ENCODE measurements around the gene CMTM5.
A peak's percentile ranks its signal among the peaks of the same experiment; 100 is the strongest.

The CMTM5 gene, protein sequence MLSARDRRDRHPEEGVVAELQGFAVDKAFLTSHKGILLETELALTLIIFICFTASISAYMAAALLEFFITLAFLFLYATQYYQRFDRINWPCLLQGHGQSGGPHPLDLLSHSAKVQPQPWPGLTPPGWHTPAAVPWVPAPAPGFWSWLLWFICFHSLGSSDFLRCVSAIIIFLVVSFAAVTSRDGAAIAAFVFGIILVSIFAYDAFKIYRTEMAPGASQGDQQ

DNA sequence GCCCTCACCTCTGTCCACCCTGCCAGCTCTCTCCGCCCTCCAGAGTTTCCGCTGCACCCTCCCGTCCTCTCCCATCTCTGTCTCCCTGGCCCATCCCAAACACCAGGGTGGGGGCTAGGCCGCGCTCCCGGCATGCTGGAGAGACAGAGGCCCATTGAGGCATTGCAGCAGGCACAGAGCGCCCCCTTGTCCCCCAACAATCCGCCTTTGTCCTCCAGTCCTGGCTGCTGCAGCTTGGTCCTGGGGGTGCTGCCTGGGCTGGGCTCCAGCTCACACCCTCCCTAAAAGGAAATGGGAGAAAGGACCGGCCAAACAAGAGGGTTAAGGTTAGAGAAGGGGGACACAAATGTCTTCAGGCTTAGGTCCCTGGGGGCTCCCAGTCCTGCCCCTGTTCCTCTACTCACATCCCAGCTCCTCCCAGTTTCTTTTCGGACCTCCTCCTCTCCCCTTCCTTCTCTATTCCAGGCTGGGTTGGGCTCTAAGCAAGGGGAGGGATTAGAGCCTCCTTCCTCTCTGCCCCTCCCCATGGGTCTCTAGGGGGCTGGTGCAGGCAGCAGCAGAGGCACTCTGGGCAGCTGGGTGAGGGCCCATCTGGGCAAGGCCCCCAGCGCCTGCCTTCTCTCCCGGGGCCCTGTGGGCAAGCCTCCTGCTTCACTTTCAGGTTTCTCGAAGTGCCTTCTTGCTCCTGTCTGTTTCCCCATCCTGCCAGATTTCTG is at the start of gene CMTM5:
Gene CMTM5, plus strand, starts transcription at position 565 of the 716 bp plus-strand sequence. CDS start 206 bp downstream, outside the sequence.
- Histone ChIP-seq H3K4me3 (ENCODE audit: low read length) (no peak within 1 kb of the TSS), H3K27me3 (replicated peaks; ENCODE audit: control insufficient read depth, insufficient read depth, low read length) (peaks cover 61% of the 10 kb centered on the region)
- no peak for DNase-seq (ENCODE audit: low read depth)

DNA sequence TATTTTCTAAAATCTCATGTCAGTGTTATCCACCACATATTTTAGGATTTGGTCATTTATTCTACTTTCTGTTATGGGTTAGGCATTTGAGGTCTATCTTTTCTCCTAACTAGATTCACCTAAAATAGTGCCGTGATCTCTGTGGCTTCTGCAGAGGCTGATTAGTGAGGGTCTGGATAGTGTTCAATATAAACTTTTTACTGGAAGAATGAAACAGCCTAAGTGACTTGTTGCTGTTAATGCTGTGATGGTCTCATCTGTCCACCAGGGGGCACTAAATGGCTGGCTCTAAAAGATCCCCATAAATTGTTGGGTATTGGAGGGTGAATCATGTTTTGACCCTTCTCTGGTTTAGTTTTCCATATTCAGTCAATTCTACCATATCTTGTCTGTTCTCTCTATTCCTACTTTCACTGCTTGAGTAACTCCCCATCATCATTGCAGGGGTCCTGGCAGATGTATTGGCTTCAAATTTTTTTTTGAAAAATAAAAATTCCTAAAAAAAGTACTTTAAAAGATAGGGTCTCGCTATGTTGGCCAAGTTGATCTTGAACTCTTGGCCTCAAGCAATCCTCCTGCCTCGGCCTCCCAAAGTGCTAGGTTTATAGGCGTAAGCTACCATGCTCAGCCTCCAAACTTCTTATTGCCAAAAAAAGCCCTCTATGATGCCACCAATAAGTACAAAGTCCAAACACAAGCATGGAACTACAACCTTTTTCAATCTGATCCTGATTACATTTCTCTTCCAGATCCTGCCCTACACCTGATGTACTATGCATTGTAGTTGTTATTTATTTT is 48.7 kb upstream of the CMTM5 start:
- Histone ChIP-seq H3K27me3 (replicated peaks; ENCODE audit: control insufficient read depth, insufficient read depth, low read length) (peaks cover 6% of the 10 kb centered on the region), H3K9me3 (ENCODE audit: control insufficient read depth, low read length) (no peaks in the 10 kb centered on the region), H3K9ac (ENCODE audit: low read length) (no peak overlapping the region), H3K36me3 (ENCODE audit: control insufficient read depth, insufficient read depth, low read length, severe bottlenecking) (peaks cover 32% of the 10 kb centered on the region), H3K4me3 (ENCODE audit: low read length) (no peak overlapping the region), H3K4me1 (ENCODE audit: control insufficient read depth, insufficient read depth, low read length) (peaks cover 12% of the 10 kb centered on the region)
- DNase-seq (ENCODE audit: low read depth) = peak; percentile 92

More for the DNA sequence above, at the start of gene CMTM5:
- H3K9ac ChIP-seq (ENCODE audit: low read length) = no peak within 1 kb of the TSS
- no peaks in the 10 kb centered on the region for H3K36me3 ChIP-seq (ENCODE audit: control insufficient read depth, insufficient read depth, low read length, severe bottlenecking)
- no peaks in the 10 kb centered on the region for H3K4me1 ChIP-seq (ENCODE audit: control insufficient read depth, insufficient read depth, low read length)
- no peaks in the 10 kb centered on the region for H3K9me3 ChIP-seq (ENCODE audit: control insufficient read depth, low read length)

DNA sequence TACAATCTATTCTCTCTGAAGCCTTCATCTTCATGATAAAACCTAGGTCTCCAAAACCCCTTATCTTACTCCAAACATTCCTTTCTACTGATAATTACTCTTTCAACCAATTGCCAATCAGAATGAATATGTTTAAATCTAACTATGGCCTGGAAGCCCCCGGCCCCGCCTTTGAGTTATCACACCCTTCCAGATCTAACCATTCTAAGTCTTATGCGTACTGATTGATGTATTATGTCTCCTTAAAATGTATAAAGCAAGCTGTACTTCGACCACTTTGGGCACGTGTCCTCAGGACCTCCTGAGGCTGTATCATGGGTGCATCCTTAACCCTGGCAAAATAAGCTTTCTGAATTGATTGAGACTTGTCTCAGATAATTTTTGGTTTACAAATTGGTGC is 41.2 kb upstream of the CMTM5 start:
- no peak for DNase-seq (ENCODE audit: low read depth)
- H3K9ac ChIP-seq (ENCODE audit: low read length) = no peak overlapping the region

DNA sequence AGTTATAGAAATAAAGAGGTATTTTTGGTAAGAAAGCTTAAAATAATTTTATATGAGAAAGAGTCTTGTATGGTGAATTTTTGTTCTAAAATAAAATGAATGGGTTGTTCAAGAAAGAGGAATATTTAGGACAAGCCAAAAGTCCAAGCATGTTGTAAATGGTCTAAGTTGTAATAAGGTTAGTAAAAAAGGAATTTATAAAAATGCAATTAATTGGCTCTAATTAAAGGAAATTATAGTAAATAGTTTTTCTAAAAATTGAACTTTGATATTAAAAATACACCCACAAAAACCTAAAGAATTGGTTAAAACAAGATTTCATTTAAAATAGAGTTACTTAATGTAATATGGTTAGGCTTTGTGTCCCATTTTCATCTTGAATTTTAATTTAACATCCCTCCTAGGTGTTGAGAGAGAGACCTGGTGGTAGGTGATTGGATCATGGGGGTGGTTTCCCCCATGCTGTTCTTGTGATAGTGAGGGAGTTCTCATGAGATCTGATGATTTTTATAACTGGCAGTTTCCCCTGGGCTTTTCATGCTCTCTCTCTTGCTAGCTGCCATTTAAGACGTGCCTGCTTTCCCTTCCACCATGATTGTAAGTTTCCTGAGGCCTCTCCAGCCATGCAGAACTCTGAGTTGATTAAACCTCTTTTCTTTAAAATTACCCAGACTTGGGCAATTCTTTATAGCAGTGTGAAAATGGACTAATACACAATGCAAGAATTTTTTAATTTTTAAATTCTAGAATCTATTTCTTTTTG is 37.2 kb upstream of the CMTM5 start:
- DNase-seq (ENCODE audit: low read depth) = no peak
- Histone ChIP-seq H3K36me3 (ENCODE audit: control insufficient read depth, insufficient read depth, low read length, severe bottlenecking) (no peaks in the 10 kb centered on the region), H3K4me3 (ENCODE audit: low read length) (no peak overlapping the region), H3K9me3 (ENCODE audit: control insufficient read depth, low read length) (peaks cover 17% of the 10 kb centered on the region), H3K9ac (ENCODE audit: low read length) (no peak overlapping the region), H3K4me1 (ENCODE audit: control insufficient read depth, insufficient read depth, low read length) (no peaks in the 10 kb centered on the region), H3K27me3 (replicated peaks; ENCODE audit: control insufficient read depth, insufficient read depth, low read length) (peaks cover 4% of the 10 kb centered on the region)

More for the DNA sequence above, 41.2 kb upstream of the CMTM5 start:
- Histone ChIP-seq H3K4me1 (ENCODE audit: control insufficient read depth, insufficient read depth, low read length) (no peaks in the 10 kb centered on the region), H3K9me3 (ENCODE audit: control insufficient read depth, low read length) (peaks cover 17% of the 10 kb centered on the region), H3K36me3 (ENCODE audit: control insufficient read depth, insufficient read depth, low read length, severe bottlenecking) (no peaks in the 10 kb centered on the region), H3K27me3 (replicated peaks; ENCODE audit: control insufficient read depth, insufficient read depth, low read length) (peaks cover 6% of the 10 kb centered on the region), H3K4me3 (ENCODE audit: low read length) (no peak overlapping the region)

DNA sequence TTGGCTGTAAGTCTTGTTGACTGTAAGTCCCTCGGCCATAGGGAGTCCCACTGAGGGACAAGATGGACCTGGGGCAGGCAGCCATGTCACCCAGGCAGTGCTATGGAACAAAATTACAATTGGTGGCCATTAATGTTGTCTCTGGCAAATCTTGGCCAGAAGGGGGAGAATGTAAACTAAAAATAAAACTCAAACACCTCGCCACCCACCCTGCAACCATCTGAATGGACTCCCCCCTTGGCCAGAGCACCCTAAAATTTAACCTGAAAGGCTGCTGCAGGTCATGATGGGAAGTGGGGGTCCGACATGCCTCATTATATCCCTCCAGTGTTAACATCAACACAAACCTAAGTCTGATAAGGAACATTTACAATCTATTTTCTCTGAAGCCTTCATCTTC is 32.4 kb upstream of the CMTM5 start:
- no peaks in the 10 kb centered on the region for H3K36me3 ChIP-seq (ENCODE audit: control insufficient read depth, insufficient read depth, low read length, severe bottlenecking)
- H3K27me3 ChIP-seq (replicated peaks; ENCODE audit: control insufficient read depth, insufficient read depth, low read length) = peaks cover 9% of the 10 kb centered on the region
- no peak overlapping the region for H3K9ac ChIP-seq (ENCODE audit: low read length)
- H3K4me1 ChIP-seq (ENCODE audit: control insufficient read depth, insufficient read depth, low read length) = no peaks in the 10 kb centered on the region
- H3K4me3 ChIP-seq (ENCODE audit: low read length) = no peak overlapping the region
- no peak for DNase-seq (ENCODE audit: low read depth)
- peaks cover 8% of the 10 kb centered on the region for H3K9me3 ChIP-seq (ENCODE audit: control insufficient read depth, low read length)

DNA sequence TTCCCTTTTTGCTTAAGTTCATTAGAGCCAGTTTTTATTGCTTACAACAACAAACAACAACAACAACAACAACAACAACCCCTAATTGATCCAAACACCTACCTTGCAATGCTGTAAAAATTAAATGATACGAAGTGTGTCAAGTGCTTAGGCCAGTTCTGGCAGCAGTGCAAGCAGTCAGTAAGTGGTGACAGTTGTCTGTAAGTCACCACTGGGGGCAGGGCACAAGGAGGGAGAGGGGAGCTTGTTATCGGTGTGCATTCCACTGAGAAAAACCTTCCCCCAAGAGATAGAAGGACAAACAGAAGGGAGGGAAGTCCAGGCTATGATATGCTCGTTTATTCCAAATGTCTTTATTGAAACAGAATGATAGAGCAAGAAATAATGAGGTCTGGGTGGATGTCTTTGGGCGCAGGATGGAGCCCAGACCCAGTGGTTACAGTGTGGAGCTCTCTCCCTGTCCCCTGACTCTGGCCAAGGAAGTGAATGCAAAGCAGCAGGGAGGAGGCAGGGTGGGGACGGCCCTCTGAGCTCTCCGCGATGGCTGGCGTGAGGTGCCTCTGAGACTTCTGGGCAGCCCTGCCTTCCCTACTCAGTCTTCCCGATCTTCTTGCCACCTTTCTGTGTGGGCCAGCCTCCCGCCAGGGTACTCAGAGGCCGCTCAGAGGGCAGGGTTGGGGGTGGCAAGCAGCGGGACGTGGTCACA is 30.7 kb upstream of the CMTM5 start:
- Histone ChIP-seq H3K9ac (ENCODE audit: low read length) (no peak overlapping the region), H3K36me3 (ENCODE audit: control insufficient read depth, insufficient read depth, low read length, severe bottlenecking) (no peaks in the 10 kb centered on the region), H3K4me1 (ENCODE audit: control insufficient read depth, insufficient read depth, low read length) (no peaks in the 10 kb centered on the region), H3K27me3 (replicated peaks; ENCODE audit: control insufficient read depth, insufficient read depth, low read length) (peaks cover 10% of the 10 kb centered on the region), H3K4me3 (ENCODE audit: low read length) (no peak overlapping the region), H3K9me3 (ENCODE audit: control insufficient read depth, low read length) (no peaks in the 10 kb centered on the region)
- DNase-seq (ENCODE audit: low read depth) = no peak

DNA sequence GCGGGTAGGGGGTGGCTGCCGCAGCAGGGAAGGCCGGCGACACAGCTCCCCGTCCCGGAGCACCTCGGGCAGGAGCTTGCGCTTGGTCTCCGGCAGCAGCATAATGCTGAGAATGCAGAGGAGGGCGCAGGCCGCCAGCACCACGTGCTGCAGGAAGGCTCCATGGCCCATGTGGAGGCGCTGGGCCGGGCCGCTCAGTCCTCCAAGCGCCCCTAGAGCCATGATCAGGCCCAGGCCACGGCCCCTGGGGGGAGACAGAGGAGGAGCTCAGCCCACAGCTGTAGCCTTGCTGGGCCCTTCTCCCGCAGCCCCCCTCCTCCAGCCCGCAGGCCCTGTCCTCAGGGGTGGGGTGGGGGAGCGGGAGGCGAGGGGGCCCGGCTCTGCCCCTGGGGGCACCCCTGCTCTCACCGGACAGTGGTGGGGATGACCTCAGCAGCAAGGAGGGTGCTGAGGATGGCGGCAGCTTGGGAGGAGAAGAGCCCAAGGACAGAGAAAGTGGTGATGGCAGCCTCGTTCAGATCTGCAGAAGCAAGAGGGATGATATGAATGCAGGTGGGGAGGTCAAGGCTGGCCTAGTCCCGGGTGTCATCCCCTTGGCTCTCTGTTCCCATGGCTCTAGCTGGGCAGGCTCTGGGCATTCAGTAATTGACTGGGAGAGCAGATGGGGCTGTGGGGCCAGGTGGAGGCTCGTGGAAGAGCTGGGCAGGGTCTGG is 30.0 kb upstream of the CMTM5 start:
- H3K36me3 ChIP-seq (ENCODE audit: control insufficient read depth, insufficient read depth, low read length, severe bottlenecking) = no peaks in the 10 kb centered on the region
- no peak overlapping the region for H3K4me3 ChIP-seq (ENCODE audit: low read length)
- H3K27me3 ChIP-seq (replicated peaks; ENCODE audit: control insufficient read depth, insufficient read depth, low read length) = peaks cover 13% of the 10 kb centered on the region
- no peaks in the 10 kb centered on the region for H3K9me3 ChIP-seq (ENCODE audit: control insufficient read depth, low read length)
- H3K4me1 ChIP-seq (ENCODE audit: control insufficient read depth, insufficient read depth, low read length) = no peaks in the 10 kb centered on the region
- no peak for DNase-seq (ENCODE audit: low read depth)
- no peak overlapping the region for H3K9ac ChIP-seq (ENCODE audit: low read length)

DNA sequence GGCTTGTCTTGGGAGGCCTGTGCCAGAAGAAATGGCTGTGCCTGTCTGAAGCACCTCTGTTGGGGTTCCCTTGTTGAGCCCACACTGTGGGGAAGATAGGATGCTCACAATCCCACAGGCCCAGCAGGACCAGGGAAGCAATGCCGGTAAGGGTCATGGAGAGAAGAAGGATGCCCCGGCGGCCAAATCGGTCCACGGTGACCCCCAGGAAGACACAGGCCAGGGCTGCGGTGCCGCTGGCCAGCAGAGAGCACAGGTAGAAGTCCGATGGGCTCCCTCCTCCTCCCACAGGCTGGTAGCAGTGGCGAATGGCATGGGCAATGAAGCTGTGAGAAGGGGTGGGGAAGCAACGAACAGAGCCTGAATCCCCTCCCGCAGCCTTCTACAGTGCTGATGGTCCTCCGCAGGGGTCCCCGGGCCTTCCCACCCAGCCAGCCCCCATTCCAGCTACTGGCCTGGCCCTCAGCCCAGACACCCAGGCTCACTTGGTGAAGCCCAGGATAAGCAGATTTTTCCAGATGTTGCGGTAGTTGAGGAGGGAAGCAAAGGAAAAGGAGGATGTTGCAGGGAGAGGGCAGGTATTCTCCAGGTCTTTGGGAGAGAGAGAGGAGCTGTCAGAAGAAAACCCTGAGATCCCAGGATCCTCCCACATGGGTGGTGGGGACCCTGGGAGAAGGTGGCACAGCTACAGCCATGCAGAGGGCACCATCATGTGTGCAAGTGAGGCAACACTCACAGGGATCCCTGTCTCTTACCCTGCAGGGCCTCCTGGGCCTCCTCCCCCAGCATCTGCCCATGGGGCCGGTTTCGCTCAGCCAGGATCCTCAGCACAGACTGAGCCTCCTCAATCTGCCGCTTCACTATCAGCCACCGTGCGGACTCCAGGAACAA is 29.2 kb upstream of the CMTM5 start:
- no peak overlapping the region for H3K9ac ChIP-seq (ENCODE audit: low read length)
- H3K27me3 ChIP-seq (replicated peaks; ENCODE audit: control insufficient read depth, insufficient read depth, low read length) = peaks cover 9% of the 10 kb centered on the region
- peaks cover 3% of the 10 kb centered on the region for H3K4me1 ChIP-seq (ENCODE audit: control insufficient read depth, insufficient read depth, low read length)
- H3K9me3 ChIP-seq (ENCODE audit: control insufficient read depth, low read length) = no peaks in the 10 kb centered on the region
- H3K4me3 ChIP-seq (ENCODE audit: low read length) = no peak overlapping the region
- H3K36me3 ChIP-seq (ENCODE audit: control insufficient read depth, insufficient read depth, low read length, severe bottlenecking) = no peaks in the 10 kb centered on the region
- no peak for DNase-seq (ENCODE audit: low read depth)

DNA sequence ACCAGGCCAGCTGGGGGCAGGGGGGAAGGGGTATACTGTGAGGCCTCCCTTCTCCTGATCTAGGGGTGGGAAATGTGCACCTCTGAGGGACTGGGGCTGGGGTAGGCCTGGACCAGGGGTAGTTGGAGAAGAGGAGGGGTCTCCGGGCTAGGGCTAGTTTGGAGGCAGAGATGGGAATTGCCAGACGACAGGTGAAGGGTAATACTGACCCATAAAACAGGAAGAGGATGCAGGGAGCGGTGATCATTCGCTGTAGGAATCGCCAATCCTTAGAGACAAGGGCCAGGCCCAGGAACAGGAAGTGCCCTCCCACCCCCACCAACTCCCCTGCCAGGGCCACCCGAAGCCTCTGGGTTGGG is 28.6 kb upstream of the CMTM5 start:
- H3K27me3 ChIP-seq (replicated peaks; ENCODE audit: control insufficient read depth, insufficient read depth, low read length) = peaks cover 11% of the 10 kb centered on the region
- H3K9me3 ChIP-seq (ENCODE audit: control insufficient read depth, low read length) = no peaks in the 10 kb centered on the region
- no peaks in the 10 kb centered on the region for H3K36me3 ChIP-seq (ENCODE audit: control insufficient read depth, insufficient read depth, low read length, severe bottlenecking)
- no peak overlapping the region for H3K9ac ChIP-seq (ENCODE audit: low read length)
- H3K4me3 ChIP-seq (ENCODE audit: low read length) = no peak overlapping the region
- H3K4me1 ChIP-seq (ENCODE audit: control insufficient read depth, insufficient read depth, low read length) = peaks cover 7% of the 10 kb centered on the region
- no peak for DNase-seq (ENCODE audit: low read depth)

All from adipocyte (in vitro differentiated cells).